NB4 (cell line): ENCODE results near the gene FKBP14.
A peak's percentile ranks its signal among the peaks of the same experiment; 100 is the strongest.

Experiments used
- CTCF ChIP-seq: IDR thresholded peaks from one replicate; pipeline ENCODE4 v1.5.1; 2012; ENCODE audit warnings: low read depth, low read length
- POLR2A ChIP-seq: IDR thresholded peaks from 2 replicates; pipeline ENCODE4 v1.6.1; 2011; ENCODE audit warnings: mild to moderate bottlenecking; ENCODE audit not compliant: insufficient read length; ENCODE audit errors: extremely low read depth

- TF ChIP-seq CTCF (peak; percentile 3), POLR2A (no peak)
Observed at GRCh38 chr7:30029696-30030095, 3.2 kb upstream of the FKBP14 start.
